Loucy (cell line): ENCODE data around the gene ATOH8.

ENCODE experiments used
- H2AFZ ChIP-seq: fragments of 200-600 bp; sonication (generic); 2 replicates; pipeline ENCODE4 v1.6.0; 2016; ENCODE audit warnings: antibody characterized with exemption, mild to moderate bottlenecking, low read length, moderate library complexity
- H3F3A ChIP-seq: fragments of 200-600 bp; 2 replicates; pipeline ENCODE4 v1.6.0; 2016; ENCODE audit warnings: antibody characterized with exemption, low read depth, mild to moderate bottlenecking
- H3K27me3 ChIP-seq: fragments of 200-600 bp; sonication (generic); 2 replicates; pipeline ENCODE4 v1.6.1; 2014; ENCODE audit warnings: low read length, mild to moderate bottlenecking; ENCODE audit not compliant: insufficient read depth, poor library complexity, severe bottlenecking
- H3K36me3 ChIP-seq: fragments of 200-600 bp; sonication (generic); 2 replicates; pipeline ENCODE4 v1.6.1; 2016; ENCODE audit warnings: low read length; ENCODE audit not compliant: insufficient read depth
- H3K4me1 ChIP-seq: fragments of 200-600 bp; sonication (generic); 2 replicates; pipeline ENCODE4 v1.5.1; 2014; ENCODE audit warnings: low read length, mild to moderate bottlenecking; ENCODE audit not compliant: insufficient read depth, poor library complexity, severe bottlenecking
- H3K4me2 ChIP-seq: fragments of 200-600 bp; sonication (generic); 2 replicates; pipeline ENCODE4 v1.6.0; 2014; ENCODE audit warnings: antibody characterized with exemption, low read length, low read depth, mild to moderate bottlenecking; ENCODE audit not compliant: poor library complexity, severe bottlenecking
- H3K4me3 ChIP-seq: fragments of 200-600 bp; sonication (generic); 2 replicates; pipeline ENCODE4 v1.5.1; 2014; ENCODE audit warnings: low read length, mild to moderate bottlenecking, mixed read lengths; ENCODE audit not compliant: poor library complexity, severe bottlenecking
- H3K79me2 ChIP-seq: fragments of 200-600 bp; sonication (generic); 2 replicates; pipeline ENCODE4 v1.6.1; 2014; ENCODE audit warnings: low read length; ENCODE audit not compliant: insufficient read depth
- H3K9ac ChIP-seq: fragments of 200-600 bp; sonication (generic); 2 replicates; pipeline ENCODE4 v1.6.0; 2014; ENCODE audit warnings: mild to moderate bottlenecking, low read depth, low read length, moderate library complexity; ENCODE audit not compliant: poor library complexity, severe bottlenecking
- H3K9me2 ChIP-seq: fragments of 200-600 bp; sonication (generic); replicated peaks from 2 replicates; pipeline ENCODE4 v1.6.1; 2016; ENCODE audit warnings: low read depth, low read length, mixed read lengths
- H3K9me3 ChIP-seq: fragments of 200-600 bp; sonication (generic); 2 replicates; pipeline ENCODE4 v1.6.1; 2014; ENCODE audit warnings: mild to moderate bottlenecking, antibody characterized with exemption, low read length, low read depth; ENCODE audit not compliant: insufficient read depth
- H4K20me1 ChIP-seq: fragments of 200-600 bp; sonication (generic); 2 replicates; pipeline ENCODE4 v1.6.0; 2014; ENCODE audit warnings: antibody characterized with exemption, low read length, mild to moderate bottlenecking; ENCODE audit not compliant: insufficient read depth, poor library complexity, severe bottlenecking
- CTCF ChIP-seq: fragments of 200-600 bp; sonication (generic); conservative IDR thresholded peaks from 2 replicates; pipeline ENCODE4 v1.5.1; 2014; ENCODE audit warnings: mild to moderate bottlenecking, antibody characterized with exemption, low read length
- EZH2phosphoT487 ChIP-seq: fragments of 200-600 bp; IDR thresholded peaks from 2 replicates; pipeline ENCODE4 v1.6.1; 2018; ENCODE audit warnings: antibody characterized with exemption, mild to moderate bottlenecking, moderate library complexity, borderline replicate concordance

Gene ATOH8

GRCh38 chr2:85775406-85776381 is 21.9 kb downstream of the ATOH8 start:
- Histone ChIP-seq H3K4me1 (no peaks in the 10 kb centered on the region), H3K4me2 (no peak overlapping the region), H3K79me2 (no peaks in the 10 kb centered on the region), H2AFZ (no peak overlapping the region), H3K4me3 (no peak overlapping the region), H3K9ac (no peak overlapping the region), H3K27me3 (no peaks in the 10 kb centered on the region), H4K20me1 (no peaks in the 10 kb centered on the region), H3K36me3 (no peaks in the 10 kb centered on the region), H3F3A (no peaks in the 10 kb centered on the region), H3K9me2 (no peaks in the 10 kb centered on the region), H3K9me3 (no peaks in the 10 kb centered on the region)
- no peak for TF ChIP-seq EZH2phosphoT487
- TF ChIP-seq CTCF, result no peak

DNA sequence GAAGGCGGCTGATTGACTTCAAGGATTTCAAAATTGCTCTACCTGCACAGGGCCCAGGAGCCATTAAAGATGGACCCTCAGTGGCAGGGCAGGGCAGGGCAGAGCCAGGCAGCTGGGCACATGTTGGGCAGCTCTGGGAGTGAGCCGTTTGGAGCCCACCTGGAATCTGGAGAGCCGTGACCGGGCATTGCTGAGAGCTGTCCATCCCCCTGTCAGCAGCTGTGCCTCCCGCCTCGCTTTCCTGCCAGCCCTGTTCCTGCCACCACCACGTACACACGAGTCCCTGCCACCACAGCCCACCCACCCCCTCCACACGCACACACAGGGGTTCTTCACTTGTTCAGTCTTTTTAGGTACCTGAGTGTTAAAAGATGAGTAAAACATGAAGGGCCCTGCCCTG is 22.9 kb downstream of the ATOH8 start:
- Histone ChIP-seq H3K9ac (no peak overlapping the region), H3K4me1 (no peaks in the 10 kb centered on the region), H3K9me2 (no peaks in the 10 kb centered on the region), H3K27me3 (no peaks in the 10 kb centered on the region), H3K9me3 (no peaks in the 10 kb centered on the region), H3K79me2 (no peaks in the 10 kb centered on the region), H3K36me3 (no peaks in the 10 kb centered on the region), H3K4me2 (no peak overlapping the region), H3K4me3 (no peak overlapping the region), H3F3A (no peaks in the 10 kb centered on the region), H4K20me1 (no peaks in the 10 kb centered on the region), H2AFZ (no peak overlapping the region)
- TF ChIP-seq CTCF, result no peak
- no peak for TF ChIP-seq EZH2phosphoT487

DNA sequence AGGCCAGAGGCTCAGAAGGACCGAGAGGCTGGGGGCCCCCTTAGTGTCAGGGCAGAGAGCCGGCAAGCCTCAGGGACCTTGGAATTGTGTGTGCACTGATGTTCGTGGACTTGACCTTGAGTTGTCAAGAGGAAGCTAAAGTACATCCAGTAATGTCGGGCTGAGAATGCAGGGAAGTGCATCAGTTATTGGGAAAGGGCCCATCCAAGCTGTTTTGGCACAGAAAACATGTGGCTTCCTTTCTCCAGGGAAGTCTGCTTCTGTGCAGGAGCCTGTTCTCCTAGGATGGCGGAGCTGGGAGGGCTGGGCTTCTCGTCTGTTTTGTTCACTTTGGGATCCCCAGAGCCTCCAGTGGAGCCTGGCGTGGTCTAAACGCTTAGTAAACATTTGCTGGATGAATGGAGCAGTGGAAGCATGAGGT is 23.7 kb downstream of the ATOH8 start:
- no peak for TF ChIP-seq CTCF
- TF ChIP-seq EZH2phosphoT487, result no peak
- Histone ChIP-seq H3K36me3 (no peaks in the 10 kb centered on the region), H3K4me3 (no peak overlapping the region), H2AFZ (no peak overlapping the region), H3F3A (no peaks in the 10 kb centered on the region), H4K20me1 (no peaks in the 10 kb centered on the region), H3K9me2 (no peaks in the 10 kb centered on the region), H3K27me3 (no peaks in the 10 kb centered on the region), H3K9me3 (no peaks in the 10 kb centered on the region), H3K4me2 (no peak overlapping the region), H3K79me2 (no peaks in the 10 kb centered on the region), H3K9ac (no peak overlapping the region), H3K4me1 (no peaks in the 10 kb centered on the region)
